ENCODE data around the gene PTPN22.

DNA sequence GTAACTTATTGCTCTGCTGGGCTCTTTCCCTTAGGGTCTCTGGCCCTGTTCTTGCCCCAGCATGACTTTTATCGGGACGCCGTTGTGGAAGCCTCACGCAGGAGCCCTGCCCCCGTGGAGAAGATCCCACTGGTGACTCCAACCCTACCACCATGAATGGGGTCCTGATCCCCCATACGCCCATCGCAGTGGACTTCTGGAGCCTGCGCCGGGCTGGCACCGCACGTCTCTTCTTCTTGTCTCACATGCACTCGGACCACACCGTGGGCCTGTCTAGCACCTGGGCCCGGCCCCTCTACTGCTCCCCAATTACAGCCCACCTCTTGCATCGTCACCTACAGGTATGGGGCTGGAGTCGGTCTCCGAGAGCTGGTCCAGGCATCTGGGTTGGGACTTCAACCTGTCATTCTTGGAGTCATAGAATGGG lies 33.9 kb upstream of the PTPN22 start:
- TF ChIP-seq CTCF (IDR thresholded peaks at IDR 0.05) (no peak), POLR2A (IDR thresholded peaks at IDR 0.05) (no peak), POLR2AphosphoS5 (IDR thresholded peaks at IDR 0.05) (no peak)
